Activated naive CD4-positive, alpha-beta T cell treated with anti-CD3 and anti-CD28 coated beads for 36 hours (primary cell): ENCODE results near the gene HELLS. TPM values are rescaled to one million over a fixed set of nuclear protein-coding genes. Genes with fewer than 3 reads are reported as not detected.

Source experiments
- CTCF ChIA-PET: fragments of 350-600 bp; sonication (Branson Sonifier 250); formaldehyde crosslinking; loops from one replicate; lab custom pipeline; 2021; ENCODE audit warnings: antibody characterized with exemption; lab: Charles Lee
- DNase-seq: peaks from one replicate; pipeline ENCODE4 v3.0.0-alpha.2; 2020
- H3K27ac Mint-ChIP-seq: one replicate; pipeline ENCODE4 v1.8.0; 2021; ENCODE audit warnings: mild to moderate bottlenecking, mixed read lengths
- H3K27me3 Mint-ChIP-seq: one replicate; pipeline ENCODE4 v1.8.0; 2021; ENCODE audit warnings: low read depth, mixed read lengths
- H3K36me3 Mint-ChIP-seq: one replicate; pipeline ENCODE4 v1.8.0; 2021; ENCODE audit warnings: low read depth, mixed read lengths
- H3K4me1 Mint-ChIP-seq: one replicate; pipeline ENCODE4 v1.8.0; 2021; ENCODE audit warnings: low read depth, mixed read lengths
- H3K4me3 Mint-ChIP-seq: one replicate; pipeline ENCODE4 v1.8.0; 2021; ENCODE audit warnings: mild to moderate bottlenecking, moderate library complexity, mixed read lengths
- H3K9me3 Mint-ChIP-seq: one replicate; pipeline ENCODE4 v1.8.0; 2021; ENCODE audit warnings: mixed read lengths
- intact Hi-C: fragments of 100-400 bp; cut with micrococcal nuclease; formaldehyde crosslinking; loops from one replicate; pipeline ENCODE4 v1.15.1; 2023
- total RNA-seq, 2 experiments: library from RNA; stranded (reverse); gene quantifications; one replicate each; pipeline ENCODE4 v1.2.3, GENCODE V29; 2021

Gene HELLS
- total RNA-seq, 2 experiments from 2014 or later: 109 TPM

- intact Hi-C loops: no loop called here
Measured at GRCh38 chr10:94645285-94645684, 99.7 kb downstream of the HELLS start.

More at GRCh38 chr10:94645285-94645684, 99.7 kb downstream of the HELLS start:
- Mint-ChIP-seq H3K4me3 (no peak overlapping the region), H3K27ac (no peak overlapping the region), H3K4me1 (no peaks in the 10 kb centered on the region), H3K36me3 (no peaks in the 10 kb centered on the region), H3K9me3 (no peaks in the 10 kb centered on the region), H3K27me3 (no peaks in the 10 kb centered on the region)
- CTCF ChIA-PET: no interaction called here
- no peak for DNase-seq

Other genes with a start within 250 kb of the HELLS start
- 10 to 100 TPM; 39.3 to 40.1 TPM for gene NOC3L, start 182.8 kb upstream of the HELLS start, total RNA-seq
- gene TBC1D12, start 143.2 kb upstream of the HELLS start, total RNA-seq: under 1 TPM; 0.25 to 0.33 TPM
- under 1 TPM; 0.22 to 0.36 TPM for gene CYP2C18, start 137.9 kb downstream of the HELLS start, total RNA-seq
- under 1 TPM; 0.12 to 0.22 TPM for gene CYP2C19, start 216.9 kb downstream of the HELLS start, total RNA-seq